Ishikawa (cell line): ENCODE data around the gene HOXA6.

Source experiments
- CEBPB ChIP-seq: IDR thresholded peaks from 2 replicates; pipeline ENCODE4 v1.6.1; 2012
- CREB1 ChIP-seq: IDR thresholded peaks from 2 replicates; pipeline ENCODE4 v1.6.1; 2012; ENCODE audit warnings: low read depth
- EGR1 ChIP-seq: IDR thresholded peaks from 2 replicates; pipeline ENCODE4 v1.6.1; 2012
- EP300 ChIP-seq: IDR thresholded peaks from 2 replicates; pipeline ENCODE4 v1.6.1; 2012; ENCODE audit warnings: borderline replicate concordance
- FOXM1 ChIP-seq: IDR thresholded peaks from 2 replicates; pipeline ENCODE4 v1.6.1; 2012; ENCODE audit warnings: low read depth, borderline replicate concordance
- MAX ChIP-seq: IDR thresholded peaks from 2 replicates; pipeline ENCODE4 v1.6.1; 2012
- NFIC ChIP-seq: IDR thresholded peaks from 2 replicates; pipeline ENCODE4 v1.6.1; 2012
- RAD21 ChIP-seq: IDR thresholded peaks from 2 replicates; pipeline ENCODE4 v1.6.1; 2012; ENCODE audit warnings: low read depth
- TAF1 ChIP-seq: IDR thresholded peaks from 2 replicates; pipeline ENCODE4 v1.6.1; 2012; ENCODE audit warnings: low read depth, mild to moderate bottlenecking
- TCF12 ChIP-seq: IDR thresholded peaks from 2 replicates; pipeline ENCODE4 v1.6.1; 2012; ENCODE audit warnings: low read depth
- TEAD4 ChIP-seq: IDR thresholded peaks from 2 replicates; pipeline ENCODE4 v1.6.1; 2012
- USF1 ChIP-seq: IDR thresholded peaks from 2 replicates; pipeline ENCODE4 v1.6.1; 2012
- YY1 ChIP-seq: IDR thresholded peaks from 2 replicates; pipeline ENCODE4 v1.6.1; 2012; ENCODE audit warnings: low read depth
- ZBTB7A ChIP-seq: IDR thresholded peaks from 2 replicates; pipeline ENCODE4 v1.6.1; 2012; ENCODE audit warnings: low read depth
- TF ChIP-seq, protein P1 (sequence below): IDR thresholded peaks from 2 replicates; pipeline ENCODE4 v1.6.1; 2012; ENCODE audit warnings: low read depth, mild to moderate bottlenecking

The HOXA6 gene

DNA sequence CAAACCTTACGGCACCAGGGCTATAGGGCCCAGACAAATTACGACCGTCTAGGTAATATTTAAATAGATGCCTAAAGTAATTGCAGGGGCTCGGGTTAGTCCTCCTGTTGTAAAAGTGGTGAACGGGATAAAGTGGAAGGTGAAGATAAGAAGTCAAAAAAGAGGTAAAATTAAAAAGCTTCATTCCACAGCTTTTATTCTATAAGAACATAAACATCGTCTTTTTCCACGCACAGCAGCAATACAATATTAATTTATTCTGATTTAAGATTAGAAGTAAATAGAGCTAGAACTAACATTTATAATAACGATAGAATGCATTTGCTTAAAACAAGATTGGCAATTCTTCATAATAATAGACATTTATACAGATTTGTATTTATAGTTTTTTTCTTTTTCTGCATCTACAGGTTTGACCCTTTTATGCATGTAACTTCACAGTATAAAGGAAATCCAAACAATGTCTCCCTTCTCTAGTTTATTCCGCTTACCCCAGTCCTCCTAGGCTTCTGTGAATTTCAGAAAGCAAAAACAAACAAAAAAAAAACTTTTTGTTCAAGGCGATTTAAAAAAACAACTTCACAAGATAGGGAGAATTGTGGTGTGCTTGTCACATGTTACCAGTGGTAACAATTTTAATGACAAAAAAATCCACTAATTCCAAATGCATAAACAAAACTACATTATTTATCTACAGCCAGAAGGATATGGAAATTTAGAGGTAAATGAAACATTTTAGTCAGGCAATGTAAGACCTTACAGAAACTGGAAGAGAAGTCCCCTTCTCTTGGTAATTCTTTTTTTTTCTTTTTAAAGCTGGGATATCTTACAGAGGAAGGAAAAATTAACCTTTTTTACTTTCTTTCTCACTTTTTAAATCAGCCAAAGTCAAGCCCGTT is 23.1 kb upstream of the HOXA6 start:
- TF ChIP-seq CREB1: no peak
- TF ChIP-seq TAF1: no peak
- no peak for TF ChIP-seq TCF12
- no peak for TF ChIP-seq USF1
- no peak for TF ChIP-seq TEAD4
- TF ChIP-seq YY1: no peak
- no peak for TF ChIP-seq CEBPB
- TF ChIP-seq, protein P1, sequence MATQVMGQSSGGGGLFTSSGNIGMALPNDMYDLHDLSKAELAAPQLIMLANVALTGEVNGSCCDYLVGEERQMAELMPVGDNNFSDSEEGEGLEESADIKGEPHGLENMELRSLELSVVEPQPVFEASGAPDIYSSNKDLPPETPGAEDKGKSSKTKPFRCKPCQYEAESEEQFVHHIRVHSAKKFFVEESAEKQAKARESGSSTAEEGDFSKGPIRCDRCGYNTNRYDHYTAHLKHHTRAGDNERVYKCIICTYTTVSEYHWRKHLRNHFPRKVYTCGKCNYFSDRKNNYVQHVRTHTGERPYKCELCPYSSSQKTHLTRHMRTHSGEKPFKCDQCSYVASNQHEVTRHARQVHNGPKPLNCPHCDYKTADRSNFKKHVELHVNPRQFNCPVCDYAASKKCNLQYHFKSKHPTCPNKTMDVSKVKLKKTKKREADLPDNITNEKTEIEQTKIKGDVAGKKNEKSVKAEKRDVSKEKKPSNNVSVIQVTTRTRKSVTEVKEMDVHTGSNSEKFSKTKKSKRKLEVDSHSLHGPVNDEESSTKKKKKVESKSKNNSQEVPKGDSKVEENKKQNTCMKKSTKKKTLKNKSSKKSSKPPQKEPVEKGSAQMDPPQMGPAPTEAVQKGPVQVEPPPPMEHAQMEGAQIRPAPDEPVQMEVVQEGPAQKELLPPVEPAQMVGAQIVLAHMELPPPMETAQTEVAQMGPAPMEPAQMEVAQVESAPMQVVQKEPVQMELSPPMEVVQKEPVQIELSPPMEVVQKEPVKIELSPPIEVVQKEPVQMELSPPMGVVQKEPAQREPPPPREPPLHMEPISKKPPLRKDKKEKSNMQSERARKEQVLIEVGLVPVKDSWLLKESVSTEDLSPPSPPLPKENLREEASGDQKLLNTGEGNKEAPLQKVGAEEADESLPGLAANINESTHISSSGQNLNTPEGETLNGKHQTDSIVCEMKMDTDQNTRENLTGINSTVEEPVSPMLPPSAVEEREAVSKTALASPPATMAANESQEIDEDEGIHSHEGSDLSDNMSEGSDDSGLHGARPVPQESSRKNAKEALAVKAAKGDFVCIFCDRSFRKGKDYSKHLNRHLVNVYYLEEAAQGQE: no peak
- no peak for TF ChIP-seq EP300
- no peak for TF ChIP-seq FOXM1
- TF ChIP-seq NFIC: no peak
- TF ChIP-seq RAD21: no peak
- no peak for TF ChIP-seq ZBTB7A
- no peak for TF ChIP-seq EGR1
- no peak for TF ChIP-seq MAX

DNA sequence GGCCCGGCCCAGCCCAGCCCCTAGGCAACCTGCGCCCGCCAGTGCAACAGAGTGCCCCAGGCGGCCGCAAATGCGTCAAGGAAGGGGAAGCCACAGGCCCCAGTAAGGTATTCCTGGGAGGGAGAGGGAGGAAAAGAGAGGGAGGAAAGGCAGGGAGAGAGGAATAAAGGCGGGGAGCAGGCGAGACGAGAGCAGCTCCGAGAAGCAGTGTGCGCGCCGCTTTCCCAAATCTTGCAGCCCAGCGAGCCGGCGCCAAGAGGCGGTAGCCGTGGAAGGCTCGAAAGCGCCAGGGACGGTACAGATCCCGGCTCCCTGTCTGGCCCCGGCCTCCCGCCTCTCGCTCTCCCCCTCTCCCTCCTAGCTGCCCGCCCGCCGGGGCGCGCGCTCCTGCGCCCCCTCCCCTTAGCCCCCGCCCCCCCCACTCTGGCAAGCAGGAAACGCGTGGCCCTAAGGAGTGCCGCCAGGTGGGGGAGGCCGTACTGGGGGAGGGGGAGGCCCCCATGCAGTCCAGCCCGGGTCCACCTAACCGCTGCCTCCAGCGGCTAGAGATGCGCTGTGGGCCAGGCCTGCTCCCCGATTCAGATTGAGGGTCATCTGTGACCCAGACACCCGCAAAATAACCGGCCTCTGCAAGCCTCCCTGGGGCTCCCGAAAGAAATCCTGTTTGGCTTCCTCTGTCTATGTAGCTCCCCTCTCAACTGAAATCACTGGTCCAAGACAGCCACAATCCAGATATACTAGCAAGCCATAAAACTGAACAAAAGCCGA is 22.3 kb upstream of the HOXA6 start:
- TF ChIP-seq USF1 (no peak), ZBTB7A (peak; percentile 59; the same call in 1 of the 2 replicates), FOXM1 (no peak)

- TF ChIP-seq, protein P1: no peak
- no peak for TF ChIP-seq FOXM1
- TF ChIP-seq TAF1: no peak
- TF ChIP-seq EGR1: no peak
- TF ChIP-seq TCF12: no peak
- TF ChIP-seq USF1: no peak
Measured at GRCh38 chr7:27168265-27168947, 20.8 kb upstream of the HOXA6 start.

GRCh38 chr7:27167916-27168264 is 20.3 kb upstream of the HOXA6 start:
- no peak for TF ChIP-seq USF1

DNA sequence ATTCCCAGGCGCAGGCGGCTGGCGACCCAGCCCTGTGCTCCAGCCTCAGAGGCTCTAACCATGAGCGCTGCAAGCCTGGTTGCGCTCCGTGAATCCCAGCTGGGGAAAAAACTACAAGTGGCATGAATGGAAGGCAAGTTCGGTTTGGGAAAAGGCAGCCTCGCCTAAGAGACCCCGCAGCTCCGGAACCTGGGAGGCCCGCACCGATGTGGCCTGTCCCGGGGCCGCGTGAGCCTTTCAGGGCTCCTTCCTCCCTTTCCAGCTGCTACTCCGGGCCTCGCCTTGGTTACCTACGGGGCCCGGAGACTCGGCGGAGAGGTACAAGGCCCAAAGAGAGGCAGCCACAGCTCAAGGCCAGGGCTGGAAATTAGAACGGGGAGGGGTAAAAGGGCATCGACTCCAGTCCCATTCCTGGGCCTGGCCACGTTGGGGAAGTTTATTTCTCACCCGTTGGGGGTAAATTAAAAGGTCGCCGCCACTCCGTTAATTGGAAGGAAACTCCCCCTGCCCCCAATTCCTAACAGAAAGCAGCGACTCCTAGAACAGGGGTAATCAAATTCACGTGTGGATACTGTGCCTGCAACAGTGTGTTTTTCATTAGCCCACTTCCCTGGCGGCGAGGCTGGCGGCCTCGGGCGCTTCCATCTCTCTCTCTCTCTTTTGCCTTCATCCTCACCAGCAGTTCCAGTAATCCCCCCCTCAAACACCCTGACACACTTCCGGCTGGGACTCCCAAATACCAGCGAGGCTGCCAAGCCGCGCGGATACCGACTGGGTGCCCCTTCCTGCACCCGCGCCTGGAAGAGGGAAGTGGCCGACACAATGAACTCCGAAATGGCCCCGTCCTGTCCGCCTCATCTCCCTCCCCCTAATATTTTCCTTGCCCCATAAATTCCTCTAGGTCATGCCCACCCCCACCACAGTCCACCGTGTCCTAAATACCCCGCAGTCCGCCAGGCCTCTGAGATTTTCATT is 19.2 kb upstream of the HOXA6 start:
- TF ChIP-seq TEAD4 (no peak), FOXM1 (no peak), NFIC (no peak), TCF12 (no peak), ZBTB7A (no peak), YY1 (no peak), MAX (no peak), CEBPB (no peak), USF1 (no peak)
